Erythroblast (primary cell): ENCODE results near the gene SLC29A2.

Experiments
- GATA1 ChIP-seq: IDR thresholded peaks from 2 replicates; pipeline ENCODE4 v1.6.1; 2011; ENCODE audit warnings: low read depth, mild to moderate bottlenecking, control low read depth, low read length, moderate library complexity
- POLR2A ChIP-seq: IDR thresholded peaks from 2 replicates; pipeline ENCODE4 v1.6.1; 2011; ENCODE audit warnings: mild to moderate bottlenecking, low read length

- no peak for TF ChIP-seq GATA1
- TF ChIP-seq POLR2A: no peak
Measured at GRCh38 chr11:66329165-66329673, 42.3 kb downstream of the SLC29A2 start.
